Left lung (tissue), 10 donors: ENCODE results near the gene ADAMTS2. TPM values are rescaled to one million over a fixed set of nuclear protein-coding genes. Genes with fewer than 3 reads are reported as not detected.

ENCODE experiments used
- ATAC-seq: fragments of 200-7000 bp; cut with Tn5 transposase; one replicate; pipeline ENCODE4 v1.9.1; 2020; ENCODE audit warnings: moderate library complexity
- DNase-seq, 4 donors: peaks; one replicate each; pipeline ENCODE4 v3.0.0-alpha.2; 2013 to 2020
- H3K27ac ChIP-seq, 2 donors: fragments of 200-600 bp; sonication (generic) in 1 of 2; one replicate each; pipeline versions ENCODE4 v1.5.0 to v1.8.0; 2020 to 2021
- H3K27me3 ChIP-seq, 2 donors: fragments of 200-600 bp; sonication (generic) in 1 of 2; one replicate each; pipeline versions ENCODE4 v1.5.0 to v1.8.0; 2020 to 2021
- H3K36me3 ChIP-seq, 2 donors: fragments of 200-600 bp; sonication (generic) in 1 of 2; one replicate each; pipeline versions ENCODE4 v1.5.0 to v1.8.0; 2020 to 2021
- H3K4me1 ChIP-seq, 2 donors: fragments of 200-600 bp; one replicate each; pipeline ENCODE4 v1.8.0; 2021
- H3K4me3 ChIP-seq, 2 donors: fragments of 200-600 bp; sonication (generic) in 1 of 2; one replicate each; pipeline versions ENCODE4 v1.5.0 to v1.8.0; 2020 to 2021; ENCODE audit warnings: mild to moderate bottlenecking in 1 of 2
- H3K9me3 ChIP-seq, 2 donors: fragments of 200-600 bp; sonication (generic) in 1 of 2; one replicate each; pipeline versions ENCODE4 v1.5.0 to v1.8.0; 2020 to 2021
- intact Hi-C, 2 donors: fragments of 100-400 bp; cut with DNase I; formaldehyde crosslinking; loops; one replicate each; pipeline versions ENCODE4 v1.11.2 to v1.14.2; 2022
- polyA plus RNA-seq, 6 donors: library from polyadenylated mRNA; unstranded; fragments of 120-200 nt; gene quantifications; one replicate each; pipeline ENCODE4 v1.2.1, GENCODE V29; 2013; ENCODE audit not compliant: insufficient read length in 6 of 6
- total RNA-seq, 2 donors: library from RNA; stranded (reverse); fragmentation: NEBNext Ultra II Directional; extraction: Animal tissue kit (Norgen Biotek cat#: 25700); gene quantifications; one replicate each; pipeline ENCODE4 v1.2.1, GENCODE V29; 2021
- TF ChIP-seq, protein P1 (sequence below), 2 donors: fragments of 200-600 bp; sonication (generic) in 1 of 2; IDR thresholded peaks; one replicate each; pipeline versions ENCODE4 v1.5.0 to v1.8.0; 2021; ENCODE audit warnings: antibody characterized with exemption in 2 of 2
- donor health status: DM: no; HTN: yes; CAD: no.
- donor health status: DM: no; HTN: no; CAD: no.

Gene ADAMTS2
- total and polyA plus RNA-seq, 8 donors = 27.5 to 68.2 (median 36.0) TPM

DNA sequence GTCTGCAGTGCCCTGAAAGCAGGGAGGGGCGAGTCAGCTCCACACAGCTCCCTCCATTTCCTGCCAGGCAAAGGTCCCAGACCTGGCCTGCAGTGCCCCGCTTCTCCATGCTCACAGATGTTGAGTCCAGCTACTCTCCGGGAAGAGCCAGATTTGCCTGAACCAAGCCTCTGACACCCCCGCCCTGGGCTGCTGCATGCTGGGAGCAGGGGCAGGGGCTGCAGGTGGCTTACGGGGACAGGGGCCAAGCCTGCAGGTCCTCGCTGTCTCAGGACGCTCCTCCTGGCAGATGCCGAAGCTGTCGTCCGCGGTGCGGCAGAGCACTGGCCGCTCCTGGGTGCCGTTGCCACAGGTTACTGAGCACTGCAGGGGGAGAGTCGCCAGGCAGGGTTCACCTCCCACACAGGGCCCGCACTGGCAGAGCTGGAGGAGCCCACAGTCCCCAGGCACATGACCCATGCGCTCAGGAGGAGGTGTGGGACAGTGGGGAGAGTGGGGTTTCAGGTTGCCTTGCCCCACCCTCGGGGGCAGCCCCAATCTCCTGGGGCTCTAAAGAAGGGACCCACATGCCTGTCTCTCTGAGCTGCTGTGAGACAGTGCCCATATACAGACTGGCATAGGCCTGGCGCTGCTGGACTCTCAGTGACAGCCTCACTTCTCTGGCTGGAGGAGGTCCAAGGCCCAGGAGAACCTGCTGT is 222.7 kb downstream of the ADAMTS2 start:
- Histone ChIP-seq H3K27me3 (peaks cover 0 to 12% of the 10 kb centered on the region in 2 donors), H3K27ac (no peak overlapping the region), H3K9me3 (peaks cover 0 to 76% of the 10 kb centered on the region in 2 donors), H3K4me1 (no peaks in the 10 kb centered on the region), H3K36me3 (peaks cover 0 to 27% of the 10 kb centered on the region in 2 donors), H3K4me3 (no peak overlapping the region)
- peak in 2 of 4 donors; percentile 21 to 66 for DNase-seq
- intact Hi-C loops = no loop called here
- TF ChIP-seq, protein P1, sequence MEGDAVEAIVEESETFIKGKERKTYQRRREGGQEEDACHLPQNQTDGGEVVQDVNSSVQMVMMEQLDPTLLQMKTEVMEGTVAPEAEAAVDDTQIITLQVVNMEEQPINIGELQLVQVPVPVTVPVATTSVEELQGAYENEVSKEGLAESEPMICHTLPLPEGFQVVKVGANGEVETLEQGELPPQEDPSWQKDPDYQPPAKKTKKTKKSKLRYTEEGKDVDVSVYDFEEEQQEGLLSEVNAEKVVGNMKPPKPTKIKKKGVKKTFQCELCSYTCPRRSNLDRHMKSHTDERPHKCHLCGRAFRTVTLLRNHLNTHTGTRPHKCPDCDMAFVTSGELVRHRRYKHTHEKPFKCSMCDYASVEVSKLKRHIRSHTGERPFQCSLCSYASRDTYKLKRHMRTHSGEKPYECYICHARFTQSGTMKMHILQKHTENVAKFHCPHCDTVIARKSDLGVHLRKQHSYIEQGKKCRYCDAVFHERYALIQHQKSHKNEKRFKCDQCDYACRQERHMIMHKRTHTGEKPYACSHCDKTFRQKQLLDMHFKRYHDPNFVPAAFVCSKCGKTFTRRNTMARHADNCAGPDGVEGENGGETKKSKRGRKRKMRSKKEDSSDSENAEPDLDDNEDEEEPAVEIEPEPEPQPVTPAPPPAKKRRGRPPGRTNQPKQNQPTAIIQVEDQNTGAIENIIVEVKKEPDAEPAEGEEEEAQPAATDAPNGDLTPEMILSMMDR (IDR thresholded peaks at IDR 0.05) = no peak
- no peak for ATAC-seq

GRCh38 chr5:179121667-179122111 is 223.6 kb downstream of the ADAMTS2 start:
- no peak overlapping the region for H3K27ac ChIP-seq
- peaks cover 0 to 12% of the 10 kb centered on the region in 2 donors for H3K27me3 ChIP-seq
- intact Hi-C loops = no loop called here
- H3K9me3 ChIP-seq = peaks cover 0 to 84% of the 10 kb centered on the region in 2 donors
- ATAC-seq (no peak), DNase-seq (peak in 2 of 4 donors; percentile 22 to 75)
- no peak overlapping the region for H3K4me3 ChIP-seq
- TF ChIP-seq, protein P1 (IDR thresholded peaks at IDR 0.05) = no peak
- H3K4me1 ChIP-seq = no peaks in the 10 kb centered on the region
- H3K36me3 ChIP-seq = peaks cover 0 to 23% of the 10 kb centered on the region in 2 donors

- peak in 2 of 4 donors; percentile 17 to 75 for DNase-seq
- no peaks in the 10 kb centered on the region for H3K4me1 ChIP-seq
- intact Hi-C loops = no loop called here
- H3K4me3 ChIP-seq = no peak overlapping the region
- no peak for ATAC-seq
- H3K9me3 ChIP-seq = peaks cover 0 to 87% of the 10 kb centered on the region in 2 donors
- peaks cover 0 to 23% of the 10 kb centered on the region in 2 donors for H3K36me3 ChIP-seq
- TF ChIP-seq, protein P1 (IDR thresholded peaks at IDR 0.05) = no peak
- H3K27ac ChIP-seq = no peak overlapping the region
- H3K27me3 ChIP-seq = peaks cover 0 to 12% of the 10 kb centered on the region in 2 donors
Observed at GRCh38 chr5:179120951-179121666, 224.2 kb downstream of the ADAMTS2 start.

DNA sequence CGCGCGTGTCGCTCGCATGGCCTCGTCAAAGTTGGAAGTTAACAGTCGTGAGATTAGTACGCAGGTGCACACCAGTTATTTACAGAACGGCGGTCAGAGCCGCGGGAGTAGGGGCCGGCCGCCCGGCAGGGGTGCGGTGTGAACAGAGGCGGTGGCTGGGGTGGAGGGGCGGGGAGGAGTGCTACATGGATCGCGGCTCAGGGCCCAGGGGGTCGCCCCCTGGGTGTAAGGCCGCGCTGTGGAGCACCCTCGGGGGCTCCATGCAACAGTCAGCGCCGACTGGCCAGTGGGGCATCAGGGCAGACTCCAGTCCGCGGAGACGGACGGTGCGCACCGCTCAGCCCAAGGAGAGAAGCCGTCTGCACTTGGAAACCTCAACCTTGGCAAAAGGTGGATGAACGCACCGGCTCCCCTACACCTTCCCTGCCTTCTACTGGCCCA is 224.8 kb downstream of the ADAMTS2 start:
- H3K9me3 ChIP-seq = peaks cover 0 to 86% of the 10 kb centered on the region in 2 donors
- peaks cover 0 to 16% of the 10 kb centered on the region in 2 donors for H3K36me3 ChIP-seq
- TF ChIP-seq, protein P1 (IDR thresholded peaks at IDR 0.05) = no peak
- ATAC-seq (no peak), DNase-seq (peak in 2 of 4 donors; percentile 12 to 74)
- peaks cover 0 to 12% of the 10 kb centered on the region in 2 donors for H3K27me3 ChIP-seq
- intact Hi-C loops = no loop called here
- H3K27ac ChIP-seq = no peak overlapping the region
- H3K4me1 ChIP-seq = no peaks in the 10 kb centered on the region
- no peak overlapping the region for H3K4me3 ChIP-seq
